Parietal lobe (tissue), 2 donors: Measurements from ENCODE around the gene MOGAT2. TPM values are rescaled to one million over a fixed set of nuclear protein-coding genes. Genes with fewer than 3 reads are reported as not detected.

ENCODE experiments used
- small RNA-seq: library from RNA; depleted of rRNA; stranded (forward); fragments of <200 nt; gene quantifications from one replicate; pipeline ENCODE3, GENCODE V24; 2014; ENCODE audit warnings: low replicate concordance
- total RNA-seq: library from RNA; depleted of rRNA; stranded (reverse); fragments of >200 nt; gene quantifications from one replicate; pipeline ENCODE4 v1.2.3, GENCODE V29; 2014

The MOGAT2 gene
- total RNA-seq, result not detected

GRCh38 chr11:75717608-75718418 is at the start of gene MOGAT2:
Gene MOGAT2 (plus strand): TSS chr11:75717838. CDS start chr11:75717889, 51 bp downstream.

GRCh38 chr11:75668451-75669297 is 49.0 kb upstream of the MOGAT2 start, which contains the start of gene MAP6:
Gene MAP6 (minus strand): TSS chr11:75669038. CDS start chr11:75668369, 669 bp downstream.

GRCh38 chr11:75768112-75768908 is 50.7 kb downstream of the MOGAT2 start, which contains the start of gene DGAT2:
Gene DGAT2 (plus strand): TSS chr11:75768778. CDS start chr11:75768992, 214 bp downstream.

Small RNA genes lying within 50 kb of the gene (small RNA-seq; reads per million reads assigned to genes)
- not detected for gene RN7SL786P

Other genes with a start within 250 kb of the MOGAT2 start
- 32.9 TPM for gene GDPD5, start 191.9 kb upstream of the MOGAT2 start, total RNA-seq
- gene SERPINH1, start 155.6 kb upstream of the MOGAT2 start, total RNA-seq, result 22.5 TPM
- gene MAP6, start 48.8 kb upstream of the MOGAT2 start, total RNA-seq, result 137 TPM
- gene DGAT2, start 50.9 kb downstream of the MOGAT2 start, total RNA-seq, result 2.8 TPM
- 48.5 TPM for gene UVRAG, start 97.4 kb downstream of the MOGAT2 start, total RNA-seq